ENCODE results near the gene ATOSB.

Gene ATOSB

DNA sequence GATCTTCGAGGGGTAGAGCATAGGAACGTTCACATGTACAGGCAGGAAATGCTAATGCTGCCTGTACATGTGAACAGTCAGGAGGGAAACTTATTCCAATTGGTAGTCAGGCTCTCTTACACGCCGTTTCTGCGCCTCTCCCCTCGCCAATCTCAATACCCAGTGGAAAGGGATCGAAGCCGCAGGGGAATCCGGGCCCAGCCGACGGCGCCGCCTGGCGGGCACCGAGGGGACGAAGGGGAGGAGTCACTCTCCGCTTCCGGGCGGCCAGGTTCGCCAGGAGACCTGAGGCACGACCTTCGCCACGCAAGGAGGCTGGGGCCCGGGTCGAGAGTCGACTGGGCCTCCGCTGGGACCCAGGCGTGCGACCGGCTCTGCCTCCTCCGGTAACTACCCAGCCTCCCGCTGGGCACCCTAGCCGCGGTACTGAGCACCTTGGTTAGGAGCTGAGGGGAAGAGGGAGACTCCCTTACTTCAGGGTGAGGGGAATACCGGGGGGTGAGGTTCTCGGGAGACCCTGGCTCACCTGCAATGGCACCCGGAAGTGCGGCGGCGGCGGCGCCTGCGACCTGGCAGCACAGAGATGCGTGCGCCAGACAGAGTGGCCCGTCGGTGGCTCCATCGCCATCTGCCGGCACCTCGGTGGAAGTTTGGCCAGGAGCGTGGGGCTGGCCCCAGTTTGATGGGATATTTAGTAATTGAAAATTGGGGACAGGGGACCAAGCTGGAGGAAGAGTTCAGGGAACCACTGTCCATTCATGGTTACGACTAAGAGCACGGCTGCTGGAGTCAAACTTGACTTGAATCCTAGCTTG, 19.4 kb downstream of the ATOSB start, which contains the start of gene PIGO:
PIGO (minus strand) TSS at position 557 of the 815 bp plus-strand sequence. CDS start 1,026 bp downstream, outside the sequence.
- no peak for TF ChIP-seq JUND (IDR thresholded peaks at IDR 0.05; ENCODE audit: low read depth)
- in situ Hi-C loops (cut with HindIII; ENCODE audit: low pct_unique_long_range_greater_than_20kb, low sequenced_read_pairs), result no loop called here
- peak; percentile 59 to 88 for DNase-seq (ENCODE audit: low read depth in 1 of 2, low spot score in 1 of 2)

DNA sequence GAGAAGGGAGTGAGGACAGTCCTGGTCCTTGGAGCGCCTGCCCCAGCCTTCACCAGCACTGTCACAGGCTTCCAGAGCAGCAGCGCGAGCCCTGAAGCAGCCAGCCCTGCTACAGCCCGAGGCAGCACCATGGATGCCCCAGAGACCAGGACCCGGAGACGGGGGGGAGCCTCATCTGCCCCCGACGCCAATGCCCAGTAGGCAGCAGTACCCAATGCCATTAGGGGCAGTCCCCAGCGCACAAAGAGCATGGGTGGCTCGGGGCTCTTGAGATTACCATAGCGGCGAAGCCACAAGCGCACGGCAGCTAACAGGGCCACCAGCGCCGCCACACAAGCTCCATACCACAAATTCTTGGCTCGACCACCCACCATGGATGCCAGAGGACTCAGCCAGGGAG, 24.1 kb downstream of the ATOSB start:
- in situ Hi-C loops (cut with HindIII; ENCODE audit: low pct_unique_long_range_greater_than_20kb, low sequenced_read_pairs), result no loop called here
- no peak for TF ChIP-seq JUND (IDR thresholded peaks at IDR 0.05; ENCODE audit: low read depth)
- no peak for DNase-seq (ENCODE audit: low read depth in 1 of 2, low spot score in 1 of 2)

DNA sequence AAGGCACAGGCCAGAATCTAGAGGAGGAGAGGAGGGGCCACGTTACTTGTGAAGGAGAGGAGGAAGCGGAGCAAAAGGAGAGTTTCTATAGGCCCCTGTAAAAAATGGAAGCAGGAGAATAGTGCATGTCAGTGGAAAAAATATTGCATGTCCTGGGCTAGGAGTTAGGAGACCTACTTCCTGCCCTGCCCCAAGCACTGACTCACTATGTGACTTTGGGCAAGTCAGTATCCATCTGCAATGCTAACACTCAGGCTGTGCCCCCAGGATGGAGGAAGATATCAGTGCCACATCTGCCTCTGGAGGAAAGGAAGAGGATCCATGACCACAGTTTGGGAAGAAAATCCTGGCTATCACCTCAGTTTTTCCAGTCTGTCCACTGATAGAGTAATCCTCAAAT, 26.2 kb downstream of the ATOSB start:
- in situ Hi-C loops (cut with HindIII; ENCODE audit: low pct_unique_long_range_greater_than_20kb, low sequenced_read_pairs), result no loop called here
- TF ChIP-seq JUND (IDR thresholded peaks at IDR 0.05; ENCODE audit: low read depth), result no peak
- no peak for DNase-seq (ENCODE audit: low read depth in 1 of 2, low spot score in 1 of 2)

DNA sequence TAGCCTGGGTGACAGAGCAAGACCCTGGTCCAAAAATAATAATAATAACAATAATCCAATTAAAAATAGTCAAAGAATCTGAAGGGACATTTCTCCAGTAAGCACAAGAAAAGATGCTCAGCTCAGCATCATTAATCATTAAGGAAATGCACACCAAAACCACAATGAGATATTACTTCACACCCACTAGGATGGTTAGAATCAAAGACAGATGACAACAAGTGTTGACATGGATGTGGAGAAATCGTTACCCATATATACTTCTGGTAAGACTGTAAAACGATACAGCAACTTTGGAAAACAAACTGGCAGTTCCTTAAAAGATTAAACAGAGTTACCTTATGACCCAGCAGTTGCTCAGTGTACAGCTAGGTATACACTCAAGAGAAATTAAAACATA, 30.6 kb downstream of the ATOSB start:
- in situ Hi-C loops (cut with HindIII; ENCODE audit: low pct_unique_long_range_greater_than_20kb, low sequenced_read_pairs), result no loop called here
- DNase-seq (ENCODE audit: low read depth in 1 of 2, low spot score in 1 of 2), result no peak
- TF ChIP-seq JUND (IDR thresholded peaks at IDR 0.05; ENCODE audit: low read depth), result no peak

DNA sequence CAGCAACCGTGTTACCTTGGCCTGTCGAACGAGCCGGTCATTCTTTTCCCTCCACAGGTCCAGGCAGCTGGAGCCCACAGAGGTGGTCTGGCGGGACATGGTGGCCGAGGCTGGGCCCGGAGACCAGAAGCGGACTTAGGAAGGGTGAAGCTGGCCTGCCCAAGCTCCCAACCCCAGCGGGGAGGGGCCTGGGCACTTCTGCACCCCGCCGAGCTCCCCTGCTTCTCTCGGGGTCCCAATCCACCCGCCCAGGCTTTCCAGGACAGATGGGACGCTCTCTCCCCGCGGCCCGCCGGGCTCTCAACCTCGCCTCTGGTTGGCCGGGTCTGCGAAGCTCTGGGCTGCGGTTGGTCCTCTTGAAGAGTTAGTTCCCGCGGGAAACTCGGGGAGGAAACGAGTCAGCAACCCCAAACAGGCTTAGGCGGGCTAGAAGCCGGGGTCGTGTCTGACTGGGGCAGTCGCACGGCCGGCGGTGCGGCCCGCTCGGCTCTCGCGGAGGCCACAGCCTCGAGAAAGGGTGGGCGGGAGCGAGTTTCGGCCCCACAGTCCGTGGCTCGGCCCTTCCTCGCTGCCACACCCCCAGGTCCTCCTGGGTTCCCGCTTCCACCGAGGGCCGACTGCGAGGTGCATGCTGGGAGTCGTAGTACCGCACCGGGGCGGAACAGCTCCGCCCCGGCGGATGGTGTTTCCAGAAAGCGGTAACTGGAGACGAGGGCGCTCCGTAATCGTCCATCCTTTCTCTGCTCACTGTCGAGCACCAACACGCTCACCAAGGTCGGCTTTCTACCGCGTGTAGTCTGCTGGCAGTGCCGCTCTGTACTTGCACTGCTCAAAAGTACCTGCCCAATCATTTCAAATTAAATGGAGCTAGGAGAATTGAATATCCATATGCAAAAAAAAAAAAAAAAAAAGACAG, 36.0 kb downstream of the ATOSB start, which contains the start of gene FANCG:
FANCG (minus strand) TSS at position 517 of the 916 bp plus-strand sequence; CDS start at position 99, 418 bp downstream.
- DNase-seq (ENCODE audit: low read depth in 1 of 2, low spot score in 1 of 2), result peak; percentile 72 to 92
- in situ Hi-C loops (cut with HindIII; ENCODE audit: low pct_unique_long_range_greater_than_20kb, low sequenced_read_pairs), result no loop called here
- TF ChIP-seq JUND (IDR thresholded peaks at IDR 0.05; ENCODE audit: low read depth), result no peak

DNA sequence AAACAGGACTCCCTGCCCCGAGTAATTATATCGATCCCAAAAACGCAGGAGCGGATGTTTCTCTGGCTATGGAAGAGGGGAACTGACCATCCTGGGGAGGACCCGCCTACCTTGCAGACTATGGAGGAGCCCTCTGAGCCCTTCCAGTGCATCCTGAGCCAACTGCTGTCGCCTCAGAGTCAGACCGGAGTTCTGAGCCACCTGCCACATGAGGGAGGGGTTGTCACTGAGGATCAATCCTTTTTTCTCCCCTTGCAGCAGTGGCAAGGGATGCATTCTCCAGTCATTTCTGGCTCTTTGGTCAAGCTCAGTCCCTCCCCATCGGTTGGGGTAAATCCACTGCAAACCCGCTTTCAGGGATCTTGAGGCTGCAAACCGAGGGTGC, 36.6 kb downstream of the ATOSB start:
- TF ChIP-seq JUND (IDR thresholded peaks at IDR 0.05; ENCODE audit: low read depth), result no peak
- no peak for DNase-seq (ENCODE audit: low read depth in 1 of 2, low spot score in 1 of 2)
- in situ Hi-C loops (cut with HindIII; ENCODE audit: low pct_unique_long_range_greater_than_20kb, low sequenced_read_pairs), result no loop called here

DNA sequence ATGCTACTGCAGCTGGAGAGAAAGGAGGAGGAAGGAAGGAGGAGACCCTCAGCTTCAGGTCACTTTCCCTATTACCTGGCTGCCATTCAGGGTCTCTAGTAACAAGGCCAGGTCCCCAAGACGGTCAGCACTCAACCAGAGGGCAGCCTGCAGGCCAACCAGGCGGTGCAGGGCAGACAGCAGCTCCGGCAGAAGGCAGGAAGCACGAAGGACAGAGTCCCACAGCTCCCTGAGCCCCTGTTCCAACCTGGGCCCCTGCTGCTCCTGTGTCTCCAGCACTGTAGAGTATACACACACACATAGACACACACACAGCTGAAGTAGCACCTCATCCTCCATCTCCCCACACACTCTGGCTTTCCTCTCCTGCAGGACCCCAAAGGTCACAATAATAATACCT, 37.6 kb downstream of the ATOSB start:
- in situ Hi-C loops (cut with HindIII; ENCODE audit: low pct_unique_long_range_greater_than_20kb, low sequenced_read_pairs), result no loop called here
- no peak for DNase-seq (ENCODE audit: low read depth in 1 of 2, low spot score in 1 of 2)
- TF ChIP-seq JUND (IDR thresholded peaks at IDR 0.05; ENCODE audit: low read depth), result no peak

DNA sequence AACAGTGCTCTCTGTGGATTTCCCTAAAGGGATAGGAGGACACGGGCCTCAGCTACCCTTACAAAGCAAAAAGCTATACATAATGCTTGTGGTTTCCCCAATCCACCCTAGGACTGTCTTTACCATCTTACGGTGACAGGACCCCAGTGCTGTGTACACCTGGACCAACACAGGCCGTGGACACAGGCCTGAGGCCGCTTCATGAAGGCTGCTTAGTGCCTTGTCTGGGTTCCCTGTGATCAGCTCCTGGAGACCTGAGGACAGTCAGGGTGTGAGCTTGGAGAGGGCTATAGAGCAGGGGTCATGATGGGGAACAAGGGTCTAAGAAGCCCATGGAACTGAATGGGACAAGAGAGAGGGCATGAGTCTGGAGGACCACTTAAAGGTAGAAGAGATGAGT, 38.8 kb downstream of the ATOSB start:
- in situ Hi-C loops (cut with HindIII; ENCODE audit: low pct_unique_long_range_greater_than_20kb, low sequenced_read_pairs), result no loop called here
- DNase-seq (ENCODE audit: low read depth in 1 of 2, low spot score in 1 of 2), result no peak
- no peak for TF ChIP-seq JUND (IDR thresholded peaks at IDR 0.05; ENCODE audit: low read depth)

DNA sequence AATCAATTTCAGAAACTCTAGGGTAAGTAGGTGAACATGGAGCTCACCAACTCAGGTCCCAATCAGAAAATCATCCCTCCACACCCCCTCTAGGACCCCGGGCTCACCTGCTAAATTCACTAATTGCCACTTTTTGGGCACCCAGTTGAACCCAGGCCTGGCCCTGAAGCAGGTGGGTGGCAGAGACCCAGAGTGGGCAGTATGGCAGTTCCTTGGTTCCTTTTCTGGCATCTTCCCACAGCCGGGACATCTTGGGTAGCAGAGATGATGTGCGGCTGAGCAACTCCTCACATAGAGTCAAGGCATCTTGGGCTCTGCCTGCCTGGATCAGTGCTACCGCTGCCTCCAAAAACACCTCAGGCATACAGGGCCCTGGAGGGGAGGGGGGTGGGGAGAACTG, 40.3 kb downstream of the ATOSB start:
- DNase-seq (ENCODE audit: low read depth in 1 of 2, low spot score in 1 of 2), result no peak
- TF ChIP-seq JUND (IDR thresholded peaks at IDR 0.05; ENCODE audit: low read depth), result no peak
- in situ Hi-C loops (cut with HindIII; ENCODE audit: low pct_unique_long_range_greater_than_20kb, low sequenced_read_pairs), result no loop called here

DNA sequence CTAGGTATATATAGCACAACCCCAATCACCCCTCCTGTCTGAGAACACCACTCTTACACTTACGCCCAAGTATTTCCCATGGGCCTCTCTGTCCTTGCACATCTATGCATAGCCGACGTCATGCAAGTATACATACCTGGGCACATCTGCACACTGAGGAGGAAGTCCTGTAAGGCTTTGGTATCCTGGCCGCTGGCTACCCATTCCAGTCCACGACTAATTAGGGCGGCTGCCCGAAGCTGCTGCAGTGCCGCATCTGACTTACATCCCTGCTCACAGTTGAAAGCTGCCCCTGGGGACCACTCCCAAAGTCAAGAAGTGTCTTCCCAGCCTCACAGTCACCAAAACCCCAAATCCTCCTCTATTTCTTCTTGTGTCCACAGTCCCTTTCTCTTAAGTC, 40.9 kb downstream of the ATOSB start:
- in situ Hi-C loops (cut with HindIII; ENCODE audit: low pct_unique_long_range_greater_than_20kb, low sequenced_read_pairs), result no loop called here
- DNase-seq (ENCODE audit: low read depth in 1 of 2, low spot score in 1 of 2), result no peak
- TF ChIP-seq JUND (IDR thresholded peaks at IDR 0.05; ENCODE audit: low read depth), result no peak

DNA sequence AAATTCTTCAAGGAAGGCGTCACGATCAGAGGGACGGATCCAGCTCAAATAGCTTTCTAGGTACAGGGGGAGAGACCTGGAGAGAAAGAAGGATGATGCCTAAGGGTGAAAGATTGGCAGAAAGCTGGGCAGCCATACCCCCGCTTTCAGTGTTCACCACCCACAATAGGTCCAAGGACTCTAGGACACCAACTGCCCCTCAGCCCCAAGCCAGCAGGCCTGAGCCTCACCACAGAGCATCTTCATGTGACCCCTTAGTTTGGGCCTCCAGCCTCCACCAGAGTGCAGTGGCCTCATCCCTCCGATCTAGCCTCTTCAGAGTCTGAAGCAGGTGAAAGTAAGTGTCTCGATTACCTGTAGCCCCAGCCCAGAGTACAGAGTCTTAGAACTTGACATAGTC, 41.5 kb downstream of the ATOSB start:
- in situ Hi-C loops (cut with HindIII; ENCODE audit: low pct_unique_long_range_greater_than_20kb, low sequenced_read_pairs), result no loop called here
- TF ChIP-seq JUND (IDR thresholded peaks at IDR 0.05; ENCODE audit: low read depth), result no peak
- DNase-seq (ENCODE audit: low read depth in 1 of 2, low spot score in 1 of 2), result no peak

DNA sequence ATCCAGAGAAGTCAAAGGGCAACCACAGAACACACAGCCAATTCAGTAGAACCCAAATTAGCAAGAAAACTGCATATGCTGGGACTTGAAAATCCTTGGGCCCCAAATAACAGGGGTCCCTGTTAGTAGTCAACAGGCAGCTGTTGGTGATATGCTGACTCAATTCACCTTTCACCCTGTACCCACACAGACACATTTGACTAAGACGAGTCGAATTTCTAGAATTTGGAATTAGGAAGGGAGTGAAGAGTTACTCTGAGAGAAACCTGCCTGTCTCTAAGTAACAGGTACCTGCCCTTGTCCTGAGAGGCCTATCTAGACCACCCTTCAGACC, 42.4 kb downstream of the ATOSB start:
- in situ Hi-C loops (cut with HindIII; ENCODE audit: low pct_unique_long_range_greater_than_20kb, low sequenced_read_pairs), result no loop called here
- no peak for DNase-seq (ENCODE audit: low read depth in 1 of 2, low spot score in 1 of 2)
- no peak for TF ChIP-seq JUND (IDR thresholded peaks at IDR 0.05; ENCODE audit: low read depth)
